ENCODE data around the gene NKX2-3.

Gene NKX2-3

DNA sequence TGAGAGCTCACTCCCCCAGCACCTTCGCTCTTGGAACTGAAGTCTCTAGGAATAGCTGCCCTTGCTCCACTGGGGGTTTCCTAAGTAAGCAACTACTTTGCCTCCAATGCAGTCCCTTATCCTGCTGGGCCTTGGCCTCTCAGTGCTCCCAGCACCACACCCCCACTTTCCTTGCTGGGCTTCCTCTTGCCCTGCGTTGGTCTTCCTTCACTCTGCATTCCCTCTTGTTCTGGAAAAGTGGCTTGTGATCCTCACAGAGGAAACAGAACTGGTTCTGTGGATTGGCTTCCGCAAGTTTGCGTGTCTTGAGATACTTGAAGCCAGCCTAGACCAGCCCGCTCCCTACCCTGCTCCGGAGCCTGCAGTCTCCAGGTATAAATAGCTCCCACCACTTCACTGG, 6.4 kb downstream of the NKX2-3 start:
- DNase-seq = no peak

- DNase-seq = no peak
Observed at GRCh38 chr10:99539820-99540219, 7.1 kb downstream of the NKX2-3 start.

GRCh38 chr10:99540306-99540656, 7.5 kb downstream of the NKX2-3 start:
- no peak for DNase-seq

- DNase-seq = no peak
Observed at GRCh38 chr10:99540657-99541531, 8.2 kb downstream of the NKX2-3 start.

DNA sequence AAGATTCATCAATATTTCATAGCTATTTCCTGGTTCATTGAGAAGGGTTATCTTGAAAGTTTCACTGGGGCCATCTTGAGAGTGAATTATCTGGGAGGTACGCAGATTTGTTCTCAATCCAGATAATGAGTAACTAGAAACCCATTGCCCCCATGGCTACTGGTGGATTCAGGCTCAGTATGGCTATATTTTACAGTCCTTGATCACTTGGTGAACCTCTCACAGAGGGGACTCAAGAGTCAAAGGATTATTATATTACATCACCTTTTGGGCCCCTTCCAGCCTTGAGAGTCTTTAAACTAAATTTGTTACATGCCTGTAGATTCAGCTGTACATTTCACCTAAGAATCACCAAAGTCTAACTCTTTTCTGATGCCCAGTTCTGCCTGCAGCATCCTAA, 11.6 kb downstream of the NKX2-3 start:
- DNase-seq = no peak

DNA sequence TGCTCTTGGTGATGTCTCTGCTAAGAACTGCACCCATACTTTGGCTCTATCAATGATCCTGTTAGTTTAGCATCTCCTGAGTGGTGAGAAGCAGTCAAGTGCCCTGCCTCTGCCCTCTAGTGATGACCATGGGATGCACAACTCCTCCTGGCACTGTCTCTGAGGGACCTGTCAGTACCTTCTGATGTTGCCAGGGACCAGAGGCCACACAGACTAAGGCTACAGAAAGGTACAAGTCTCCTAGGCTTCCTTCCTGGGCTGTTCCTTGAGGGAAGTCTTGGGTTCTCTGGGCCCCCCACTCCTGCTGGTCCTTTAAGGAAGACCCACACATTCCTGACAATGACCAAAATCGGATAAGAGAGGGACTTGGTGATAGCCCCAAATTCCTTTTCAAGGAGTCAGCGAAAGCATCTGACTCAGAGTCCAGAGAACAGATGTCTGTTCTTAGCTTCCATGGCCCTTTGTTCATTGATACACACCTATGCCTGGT, 15.3 kb downstream of the NKX2-3 start:
- DNase-seq = no peak

- no peak for DNase-seq
Observed at GRCh38 chr10:99551158-99551557, 18.4 kb downstream of the NKX2-3 start.

GRCh38 chr10:99551616-99552015, 18.9 kb downstream of the NKX2-3 start:
- no peak for DNase-seq

GRCh38 chr10:99555371-99555770, 22.6 kb downstream of the NKX2-3 start:
- DNase-seq = no peak

DNA sequence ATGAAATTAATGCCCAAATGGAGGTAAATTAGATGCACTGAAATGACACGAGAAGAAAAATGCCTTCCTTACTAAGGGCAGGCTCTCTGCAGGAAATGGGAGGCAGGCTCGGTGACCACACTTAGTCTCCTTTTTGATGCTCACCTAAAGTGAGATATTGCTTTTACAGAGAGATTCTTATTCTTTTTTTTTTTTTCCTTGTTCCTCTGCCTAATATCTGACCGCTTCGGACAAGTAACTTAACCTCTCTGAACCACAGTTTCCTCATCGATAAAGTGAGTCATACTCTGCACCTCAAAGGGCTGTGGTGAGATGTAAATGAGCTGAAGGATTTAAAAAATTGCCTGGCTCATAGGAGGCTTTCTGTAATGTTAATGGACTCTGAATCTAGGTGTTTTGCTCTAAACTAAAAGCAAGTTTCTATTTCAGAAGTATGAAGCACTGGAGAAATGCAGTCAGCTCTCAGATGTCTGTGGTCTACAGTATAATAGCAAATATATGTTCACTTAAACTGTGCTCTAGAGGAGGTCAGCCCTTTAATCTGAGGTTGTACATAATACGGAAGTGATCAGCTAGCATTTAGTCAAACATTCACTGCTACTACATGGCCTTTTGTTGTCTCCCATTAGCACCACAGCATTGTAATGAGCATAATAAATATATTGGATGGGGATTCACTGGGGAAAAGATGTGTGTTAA, 23.2 kb downstream of the NKX2-3 start:
- DNase-seq = no peak

- no peak for DNase-seq
Observed at GRCh38 chr10:99557044-99557443, 24.3 kb downstream of the NKX2-3 start.

DNA sequence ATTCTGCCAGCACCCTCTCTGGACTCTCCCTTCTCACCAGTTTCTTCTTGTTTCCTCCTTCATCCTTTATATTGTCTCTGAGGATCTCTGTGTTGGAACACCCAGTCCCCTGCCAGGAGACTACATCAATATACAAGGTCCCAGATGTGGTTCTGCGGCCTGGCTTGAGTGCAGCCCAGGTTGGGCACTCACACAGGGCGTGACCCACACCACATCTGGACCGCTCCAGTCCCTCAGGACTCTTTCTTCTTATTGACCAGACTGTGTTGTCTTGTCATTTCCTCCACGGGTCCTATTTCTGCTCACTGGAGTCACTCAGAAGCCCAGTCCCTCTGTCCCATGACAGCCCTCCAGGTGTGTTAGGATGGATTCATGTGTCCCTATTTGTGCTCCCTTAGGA, 26.0 kb downstream of the NKX2-3 start:
- DNase-seq = no peak

DNA sequence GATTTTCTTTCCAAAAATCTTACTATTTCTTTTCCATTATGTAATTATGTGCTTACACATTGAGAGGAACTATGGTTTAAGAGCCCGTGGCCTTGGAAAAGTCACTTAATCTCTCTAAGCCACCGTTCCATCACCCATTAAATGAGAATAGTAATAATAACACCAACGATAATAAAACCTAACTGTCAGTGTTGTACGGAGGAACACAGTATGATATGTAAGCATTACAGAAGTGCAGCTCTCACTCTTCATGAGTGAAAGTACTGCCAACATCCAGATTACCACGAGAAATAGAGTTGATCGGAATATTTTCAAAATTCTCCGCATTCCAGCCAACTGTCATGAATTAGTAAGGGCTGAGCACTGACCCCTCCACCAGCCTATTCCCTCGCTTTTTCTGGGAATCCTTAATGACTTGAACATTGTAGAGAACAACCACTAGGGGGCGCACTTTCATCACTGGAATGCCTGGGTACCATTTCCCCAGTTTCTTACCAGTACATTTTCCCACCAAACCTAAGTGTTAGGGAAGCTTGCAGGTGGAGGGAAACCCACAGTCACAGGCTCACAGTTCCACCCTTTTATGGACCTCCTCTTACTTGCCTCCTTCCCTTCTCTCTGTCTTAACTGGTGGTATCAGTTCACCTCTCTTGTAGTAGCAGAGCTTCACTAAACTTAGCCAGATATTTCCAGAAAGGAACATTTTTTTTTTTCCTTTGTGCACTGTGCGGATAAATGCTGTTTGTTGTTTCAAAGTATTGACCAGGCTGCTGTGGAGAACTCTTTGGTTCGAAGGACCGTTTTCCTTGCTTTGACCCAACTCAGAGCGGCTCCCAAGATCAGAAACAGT, 27.8 kb downstream of the NKX2-3 start:
- no peak for DNase-seq

- DNase-seq = no peak
Observed at GRCh38 chr10:99562631-99563030, 29.9 kb downstream of the NKX2-3 start.

DNA sequence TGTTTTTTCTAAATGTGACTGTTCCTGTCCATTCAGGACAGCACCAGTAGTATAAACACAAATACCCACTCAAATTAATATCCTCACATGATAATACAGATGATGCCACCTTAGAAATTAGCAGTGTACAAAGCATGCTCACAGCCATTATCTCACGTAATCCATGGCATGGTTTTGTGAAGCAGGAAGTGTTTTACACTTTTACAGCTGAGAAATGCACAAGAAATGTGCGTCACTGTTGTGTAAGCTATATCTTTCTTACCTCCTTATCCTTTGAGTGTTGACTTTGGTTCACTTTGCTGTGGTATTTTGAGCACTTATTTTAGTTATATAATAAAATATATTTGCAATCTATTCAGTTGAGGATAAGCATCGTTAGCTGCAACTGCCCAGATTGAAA, 31.6 kb downstream of the NKX2-3 start:
- DNase-seq = no peak

DNA sequence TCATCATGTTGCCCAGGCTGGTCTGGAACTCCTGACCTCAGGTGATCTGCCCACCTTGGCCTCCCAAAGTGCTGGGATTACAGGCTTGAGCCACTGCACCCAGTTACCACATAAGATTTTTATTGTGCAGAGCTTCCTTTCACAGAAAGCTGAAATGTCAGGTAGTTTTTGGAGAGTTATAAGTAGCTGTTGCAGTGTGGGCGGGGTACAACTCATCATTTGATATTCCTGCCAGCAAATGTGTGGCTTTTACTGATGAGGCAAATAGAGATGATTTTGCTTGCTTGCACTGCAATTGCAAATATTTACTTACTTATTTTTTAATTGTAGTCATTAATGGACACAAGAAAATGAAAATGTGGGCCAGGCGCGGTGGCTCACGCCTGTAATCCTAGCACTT, 32.4 kb downstream of the NKX2-3 start:
- no peak for DNase-seq

DNA sequence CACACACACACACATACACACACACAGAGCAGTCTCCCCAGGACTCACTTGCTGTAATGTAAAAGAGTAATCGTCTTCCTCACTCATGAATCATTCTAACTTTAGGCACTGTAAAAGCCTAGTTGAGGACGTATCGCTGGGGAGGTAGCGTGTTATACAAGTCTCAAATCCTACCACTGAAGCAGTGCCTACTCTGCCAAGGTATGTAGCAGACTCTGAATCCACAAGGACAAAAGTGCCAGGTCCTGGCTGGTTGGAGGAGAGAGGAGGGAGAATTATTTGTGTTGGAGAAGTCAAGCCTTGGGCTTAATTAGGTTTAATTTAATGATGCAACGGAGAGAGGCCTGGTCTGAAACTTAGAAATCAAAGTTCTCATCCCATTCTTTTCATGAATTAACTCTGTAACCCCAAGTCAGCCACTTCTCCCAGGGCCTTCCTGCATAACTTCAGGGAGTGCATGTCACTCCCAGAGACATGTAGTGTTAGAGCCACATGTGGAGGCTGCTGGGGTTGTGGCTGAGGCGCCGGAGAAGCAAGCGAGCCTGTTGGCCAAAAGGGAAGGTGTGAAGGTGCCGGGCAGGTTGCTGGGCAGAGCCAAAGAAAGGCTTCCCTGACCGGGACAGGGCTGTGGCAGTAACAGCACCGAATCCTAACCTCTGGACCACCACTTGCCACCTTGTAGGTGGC, 36.7 kb downstream of the NKX2-3 start:
- DNase-seq = no peak

GRCh38 chr10:99569961-99570360, 37.2 kb downstream of the NKX2-3 start:
- no peak for DNase-seq

DNA sequence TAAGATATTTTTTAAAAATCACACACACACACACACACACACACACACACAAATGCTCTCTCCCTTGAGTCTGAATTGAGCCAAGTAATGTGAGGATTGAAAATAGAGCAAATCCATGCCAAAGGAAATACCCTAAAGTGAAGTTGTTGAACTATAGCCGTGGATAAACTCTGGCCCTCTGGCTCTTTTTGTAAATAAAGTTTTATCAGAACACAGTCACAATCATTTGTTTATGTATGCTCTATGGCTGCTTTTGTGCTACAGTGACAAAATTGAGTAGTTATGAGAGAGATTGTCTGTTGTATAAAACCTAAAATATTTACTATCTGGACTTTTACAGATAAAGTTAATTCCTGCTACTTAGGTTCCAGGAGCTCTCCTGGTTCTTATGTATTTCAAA, 39.1 kb downstream of the NKX2-3 start:
- no peak for DNase-seq

DNA sequence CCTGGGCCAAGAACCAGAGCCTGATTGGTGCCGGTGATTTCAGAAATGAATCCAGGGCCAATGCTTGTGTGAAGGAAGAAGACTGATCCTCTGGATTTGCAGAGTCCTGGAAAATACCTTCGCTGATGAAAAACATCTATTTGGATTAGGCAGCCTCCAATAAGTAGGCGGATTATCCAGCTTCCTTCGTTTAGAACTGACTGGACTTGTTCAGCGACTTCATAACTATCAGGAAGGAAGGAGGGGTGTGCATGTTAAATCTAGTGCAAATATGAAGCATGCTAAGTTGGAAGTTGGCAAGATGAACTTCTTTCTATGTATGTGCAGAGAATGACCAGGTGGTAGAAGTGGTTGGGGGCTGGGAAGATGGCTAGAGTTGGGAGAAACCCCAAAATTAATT, 41.0 kb downstream of the NKX2-3 start:
- no peak for DNase-seq

- no peak for DNase-seq
Observed at GRCh38 chr10:99579971-99580370, 47.2 kb downstream of the NKX2-3 start.

DNA sequence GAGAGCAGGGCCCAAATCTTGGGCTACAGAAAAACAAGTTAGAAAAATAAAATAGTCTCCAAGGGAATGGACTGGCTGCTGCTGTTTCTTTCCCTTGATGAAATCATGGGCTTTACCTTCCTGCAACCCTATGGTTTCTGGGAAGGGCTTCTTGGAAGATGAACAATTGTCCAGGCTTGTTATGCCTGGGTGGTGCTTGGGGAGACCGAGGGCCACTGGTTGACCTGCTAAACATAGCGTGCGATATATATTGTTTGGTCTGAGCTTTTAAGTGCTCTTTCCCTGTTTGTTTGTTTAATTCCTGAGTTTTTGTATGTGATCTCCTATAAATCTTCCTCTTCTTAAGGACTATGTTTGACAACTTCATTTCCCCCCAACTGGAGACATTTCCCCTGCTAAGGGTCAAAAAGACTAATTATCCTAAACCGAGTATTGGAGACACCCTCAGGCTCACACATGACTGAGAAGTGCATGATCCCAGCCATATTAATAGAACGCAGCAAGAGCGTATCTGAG, 49.6 kb downstream of the NKX2-3 start:
- DNase-seq = no peak

DNA sequence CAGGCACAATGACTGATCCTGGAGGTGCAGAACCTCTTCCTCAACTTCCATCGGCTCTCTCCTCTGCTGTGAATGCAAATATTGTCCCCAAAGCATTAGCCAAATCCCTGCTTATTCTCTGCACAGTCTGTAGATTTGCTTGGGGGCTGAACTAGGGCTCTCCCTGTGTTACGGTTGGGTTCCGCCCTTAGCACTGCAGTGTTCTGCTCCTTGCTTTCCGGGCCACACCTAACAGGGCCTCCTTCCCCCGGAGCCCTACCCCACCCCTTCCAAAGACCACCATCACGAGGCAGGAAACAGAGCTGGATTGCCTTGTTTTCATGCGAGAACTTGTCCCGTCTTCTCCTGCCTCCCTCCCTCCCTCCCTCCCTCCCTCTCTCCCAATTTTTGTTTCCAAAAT, 50.9 kb downstream of the NKX2-3 start:
- DNase-seq = no peak
